Measurements from ENCODE around the gene MMP27. TPM values are rescaled to one million over a fixed set of nuclear protein-coding genes. Genes with fewer than 3 reads are reported as not detected.
A peak's percentile ranks its signal among the peaks of the same experiment; 100 is the strongest.
"Not testable (repeated sequence)": the region's sequence is repeated elsewhere in the genome, so short reads cannot be mapped to it uniquely, and the experiment has no call there.

Gene MMP27
- total RNA-seq: under 1 TPM in 1 of 2 donors, not detected in 1; 0.16 TPM

GRCh38 chr11:102705626-102706025, at the start of gene MMP27:
Gene MMP27, minus strand, starts transcription at chr11:102705769. Its CDS starts 55 bp downstream, at chr11:102705714.
- no peaks in the 10 kb centered on the region for H3K27me3 ChIP-seq
- H3K9me3 ChIP-seq: no peaks in the 10 kb centered on the region
- intact Hi-C loops (cut with DNase I): no loop called here
- no peak within 1 kb of the TSS for H3K27ac ChIP-seq
- no peaks in the 10 kb centered on the region for H3K4me1 ChIP-seq
- no peak within 1 kb of the TSS for H3K4me3 ChIP-seq
- TF ChIP-seq CTCF (IDR thresholded peaks at IDR 0.05): no peak
- no peaks in the 10 kb centered on the region for H3K36me3 ChIP-seq
- no peak for DNase-seq
- H3K9ac ChIP-seq (ENCODE audit: low read depth in 2 of 2, low read length in 2 of 2): no peak within 1 kb of the TSS

- Histone ChIP-seq H3K9ac (ENCODE audit: low read depth in 2 of 2, low read length in 2 of 2) (no peak overlapping the region), H3K27ac (no peak overlapping the region), H3K4me3 (no peak overlapping the region), H3K9me3 (no peaks in the 10 kb centered on the region), H3K4me1 (no peaks in the 10 kb centered on the region), H3K27me3 (no peaks in the 10 kb centered on the region), H3K36me3 (no peaks in the 10 kb centered on the region)
- no peak for DNase-seq
- intact Hi-C loops (cut with DNase I): no loop called here
- no peak for TF ChIP-seq CTCF (IDR thresholded peaks at IDR 0.05)
Measured at GRCh38 chr11:102753267-102753666, 47.7 kb upstream of the MMP27 start.

- Histone ChIP-seq H3K9me3 (no peaks in the 10 kb centered on the region), H3K4me1 (no peaks in the 10 kb centered on the region), H3K27ac (no peak overlapping the region), H3K4me3 (no peak overlapping the region), H3K36me3 (no peaks in the 10 kb centered on the region), H3K27me3 (no peaks in the 10 kb centered on the region), H3K9ac (ENCODE audit: low read depth in 2 of 2, low read length in 2 of 2) (no peak overlapping the region)
- no peak for DNase-seq
- intact Hi-C loops (cut with DNase I): no loop called here
- TF ChIP-seq CTCF (IDR thresholded peaks at IDR 0.05): no peak
Measured at GRCh38 chr11:102751673-102752072, 46.1 kb upstream of the MMP27 start.

GRCh38 chr11:102749101-102749722, 43.6 kb upstream of the MMP27 start:
- Histone ChIP-seq H3K4me1 (no peaks in the 10 kb centered on the region), H3K4me3 (no peak overlapping the region), H3K9ac (ENCODE audit: low read depth in 2 of 2, low read length in 2 of 2) (no peak overlapping the region), H3K27me3 (no peaks in the 10 kb centered on the region), H3K36me3 (no peaks in the 10 kb centered on the region), H3K9me3 (no peaks in the 10 kb centered on the region), H3K27ac (no peak overlapping the region)
- no peak for DNase-seq
- no peak for TF ChIP-seq CTCF (IDR thresholded peaks at IDR 0.05)
- intact Hi-C loops (cut with DNase I): no loop called here

- H3K27ac ChIP-seq; H3K9me3 ChIP-seq; intact Hi-C loops (cut with DNase I); H3K27me3 ChIP-seq; H3K9ac ChIP-seq (ENCODE audit: low read depth in 2 of 2, low read length in 2 of 2); DNase-seq; H3K4me1 ChIP-seq; H3K36me3 ChIP-seq: not testable (repeated sequence)
- H3K4me3 ChIP-seq: peak overlapping the region; percentile 22
Measured at GRCh38 chr11:102746746-102747578, 41.4 kb upstream of the MMP27 start.

- Histone ChIP-seq H3K4me3 (no peak overlapping the region), H3K9ac (ENCODE audit: low read depth in 2 of 2, low read length in 2 of 2) (no peak overlapping the region), H3K4me1 (no peaks in the 10 kb centered on the region), H3K27ac (no peak overlapping the region), H3K36me3 (no peaks in the 10 kb centered on the region), H3K9me3 (no peaks in the 10 kb centered on the region), H3K27me3 (no peaks in the 10 kb centered on the region)
- intact Hi-C loops (cut with DNase I): loop anchor here (5.0 kb wide), 2 partner anchors 208 to 323 kb away; no protein-coding TSS in a partner anchor
- TF ChIP-seq CTCF (IDR thresholded peaks at IDR 0.05): no peak
- DNase-seq: no peak
Measured at GRCh38 chr11:102734650-102735049, 29.1 kb upstream of the MMP27 start.
